Fibroblast of mammary gland (primary cell): ENCODE measurements around the gene CAPN13.

Experiments used
- DNase-seq: peaks from one replicate; pipeline ENCODE4 v3.0.0-alpha.2; 2010; ENCODE audit warnings: low read depth
- H3K4me3 ChIP-seq: 2 replicates; pipeline ENCODE4 v1.5.1; 2011; ENCODE audit warnings: low read depth, mild to moderate bottlenecking, low read length, moderate library complexity; ENCODE audit not compliant: control insufficient read depth
- TF ChIP-seq, protein P1 (sequence below): conservative IDR thresholded peaks from 2 replicates; pipeline ENCODE4 v1.5.1; 2011; ENCODE audit warnings: low read depth, low read length, inconsistent platforms; ENCODE audit not compliant: control insufficient read depth, insufficient read depth

Gene CAPN13

DNA sequence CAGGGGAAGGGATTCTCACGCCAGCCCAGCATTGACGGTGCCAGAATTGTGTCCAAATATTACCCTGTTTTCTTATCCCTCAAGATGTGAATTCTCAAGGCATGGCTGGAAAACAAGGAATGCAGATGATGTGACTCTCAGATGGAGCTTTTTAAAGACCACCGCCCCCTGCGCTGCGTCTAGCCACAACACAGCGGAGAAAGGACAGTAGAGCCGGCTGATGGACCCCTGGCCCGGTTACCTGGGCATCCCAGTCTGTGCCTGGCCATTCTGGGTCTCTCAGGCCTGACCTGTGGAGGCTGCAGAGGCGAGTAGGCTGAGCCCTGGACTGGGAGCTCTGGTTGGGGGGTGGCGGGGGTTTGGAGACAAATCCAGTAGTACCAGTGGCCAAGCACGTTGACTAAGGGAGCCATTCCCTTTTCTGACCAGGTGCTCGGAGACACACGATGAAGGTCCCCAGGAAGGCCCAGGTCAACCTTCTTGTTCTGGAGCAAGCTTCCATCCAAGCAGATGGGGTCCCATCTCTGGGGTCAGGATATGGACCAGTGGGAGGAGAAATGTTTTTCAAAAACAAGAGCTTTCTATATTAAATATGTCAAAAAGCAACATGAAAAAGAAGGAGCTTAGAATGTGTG, 5.3 kb downstream of the CAPN13 start:
- TF ChIP-seq, protein P1, sequence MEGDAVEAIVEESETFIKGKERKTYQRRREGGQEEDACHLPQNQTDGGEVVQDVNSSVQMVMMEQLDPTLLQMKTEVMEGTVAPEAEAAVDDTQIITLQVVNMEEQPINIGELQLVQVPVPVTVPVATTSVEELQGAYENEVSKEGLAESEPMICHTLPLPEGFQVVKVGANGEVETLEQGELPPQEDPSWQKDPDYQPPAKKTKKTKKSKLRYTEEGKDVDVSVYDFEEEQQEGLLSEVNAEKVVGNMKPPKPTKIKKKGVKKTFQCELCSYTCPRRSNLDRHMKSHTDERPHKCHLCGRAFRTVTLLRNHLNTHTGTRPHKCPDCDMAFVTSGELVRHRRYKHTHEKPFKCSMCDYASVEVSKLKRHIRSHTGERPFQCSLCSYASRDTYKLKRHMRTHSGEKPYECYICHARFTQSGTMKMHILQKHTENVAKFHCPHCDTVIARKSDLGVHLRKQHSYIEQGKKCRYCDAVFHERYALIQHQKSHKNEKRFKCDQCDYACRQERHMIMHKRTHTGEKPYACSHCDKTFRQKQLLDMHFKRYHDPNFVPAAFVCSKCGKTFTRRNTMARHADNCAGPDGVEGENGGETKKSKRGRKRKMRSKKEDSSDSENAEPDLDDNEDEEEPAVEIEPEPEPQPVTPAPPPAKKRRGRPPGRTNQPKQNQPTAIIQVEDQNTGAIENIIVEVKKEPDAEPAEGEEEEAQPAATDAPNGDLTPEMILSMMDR, result no peak
- no peak overlapping the region for H3K4me3 ChIP-seq
- DNase-seq, result no peak

DNA sequence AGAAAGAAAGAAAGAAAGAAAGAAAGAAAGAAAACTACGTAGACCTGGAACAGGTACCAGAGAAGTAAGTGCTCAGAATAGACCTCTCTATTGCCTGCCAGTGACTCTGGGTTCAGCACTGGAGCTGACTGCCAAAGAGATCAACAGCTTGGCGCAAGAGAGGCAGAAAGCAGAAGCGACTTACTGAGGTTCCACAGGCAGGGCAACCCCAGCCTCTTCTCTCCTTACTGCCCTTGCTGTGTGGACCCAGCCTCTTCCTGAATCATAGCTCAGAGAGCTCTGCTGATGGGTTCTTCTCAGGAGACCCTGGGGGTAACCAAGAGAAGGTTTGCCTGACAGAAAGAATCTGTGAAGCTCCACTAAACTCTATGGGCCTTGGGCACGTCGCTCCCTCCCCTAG, 7.1 kb downstream of the CAPN13 start:
- H3K4me3 ChIP-seq, result no peak overlapping the region
- TF ChIP-seq, protein P1, result no peak
- DNase-seq, result no peak

DNA sequence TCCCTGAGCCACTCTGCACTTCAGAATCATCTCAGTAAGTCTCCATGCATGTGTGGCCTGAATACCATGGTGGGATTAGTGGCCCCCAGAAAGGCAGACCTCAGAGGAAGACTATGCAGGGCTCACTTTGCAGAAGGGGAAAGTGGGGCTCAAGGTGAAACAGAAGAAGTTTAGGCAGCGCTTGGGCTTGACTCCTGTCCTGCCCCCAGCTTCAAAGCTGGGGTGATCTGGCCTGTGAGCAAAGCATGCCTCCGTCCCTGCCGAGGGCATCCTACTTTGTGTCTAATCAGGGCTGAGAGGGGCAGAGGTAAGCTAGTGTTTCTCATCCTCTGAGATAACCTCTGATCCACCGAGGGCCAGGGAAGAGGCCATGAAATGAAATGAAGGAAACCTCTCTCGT, 7.9 kb downstream of the CAPN13 start:
- no peak overlapping the region for H3K4me3 ChIP-seq
- TF ChIP-seq, protein P1, result no peak
- no peak for DNase-seq

DNA sequence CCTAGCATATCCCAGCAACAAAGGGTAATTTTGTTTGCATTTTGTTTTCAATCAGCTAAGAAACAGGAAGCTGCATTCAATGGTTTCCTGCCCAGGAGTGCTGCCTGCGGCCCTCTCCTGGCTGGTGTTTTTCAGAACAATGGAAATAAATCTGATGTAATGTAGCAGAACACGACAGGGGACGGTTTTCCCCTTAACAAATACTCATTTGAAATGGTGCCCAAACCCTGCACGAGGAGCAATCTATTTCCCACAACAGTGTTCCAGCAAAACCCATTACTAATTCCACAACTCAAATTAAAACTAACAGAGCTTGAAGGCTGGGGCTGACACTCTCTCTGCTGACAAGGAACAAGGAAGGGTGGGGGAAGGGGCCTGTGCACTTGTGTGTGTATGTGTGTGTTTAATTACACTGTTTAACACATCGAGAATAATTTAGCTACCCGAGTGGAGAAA, 8.7 kb downstream of the CAPN13 start:
- no peak for DNase-seq
- H3K4me3 ChIP-seq, result no peak overlapping the region
- TF ChIP-seq, protein P1, result no peak

DNA sequence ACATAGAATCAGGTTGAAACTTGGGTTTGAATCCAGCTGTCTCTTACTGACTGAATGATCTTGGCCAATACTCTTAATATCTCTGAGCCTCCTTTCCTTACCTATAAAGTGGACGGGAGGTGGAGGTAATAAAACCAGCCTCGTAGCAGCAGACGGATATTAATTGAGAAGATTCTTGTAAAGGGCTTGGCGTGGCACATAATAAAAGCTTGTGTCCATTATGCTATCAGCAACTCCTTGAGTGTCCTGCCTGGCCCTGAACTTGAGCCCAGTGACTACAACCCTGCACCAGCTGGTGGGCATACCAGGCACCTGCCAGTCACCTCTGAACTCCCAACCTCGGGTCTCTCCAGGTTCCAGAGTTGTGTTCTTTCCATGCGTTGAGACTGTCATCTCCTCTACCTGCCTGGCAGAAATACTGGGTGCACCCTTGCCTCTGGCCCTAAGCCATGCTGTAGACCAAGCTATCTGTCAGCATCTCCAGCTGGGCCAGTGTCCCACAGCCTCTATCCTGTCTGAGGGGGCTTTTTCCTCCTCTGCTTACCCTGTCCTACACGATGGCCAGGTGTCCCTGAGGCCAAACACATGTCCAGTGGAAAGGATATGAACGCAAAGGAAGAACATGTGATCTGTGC, 9.7 kb downstream of the CAPN13 start:
- TF ChIP-seq, protein P1, result no peak
- DNase-seq, result no peak
- no peak overlapping the region for H3K4me3 ChIP-seq

DNA sequence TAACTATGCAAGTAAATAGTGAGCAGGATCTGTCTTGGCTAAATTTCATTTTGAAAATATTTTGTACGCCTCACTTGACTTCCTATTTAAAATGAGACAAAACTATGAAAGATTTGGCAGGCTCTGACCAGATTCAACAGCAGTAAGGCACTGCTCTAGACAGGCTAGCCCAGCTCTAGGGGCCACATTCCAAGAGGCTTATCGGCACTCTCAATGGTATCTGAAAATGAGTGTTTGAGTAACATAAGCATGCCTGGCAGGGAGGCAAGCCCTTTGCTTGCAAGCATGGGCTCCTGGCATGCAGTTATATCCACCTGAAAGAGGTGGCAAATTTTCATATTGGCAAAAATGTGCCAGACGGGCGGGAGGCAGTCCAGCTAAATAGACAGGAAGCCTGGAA, 10.5 kb downstream of the CAPN13 start:
- TF ChIP-seq, protein P1, result no peak
- DNase-seq, result no peak
- no peak overlapping the region for H3K4me3 ChIP-seq
